ENCODE data around the gene POP7. TPM values are rescaled to one million over a fixed set of nuclear protein-coding genes. Genes with fewer than 3 reads are reported as not detected.
"Not testable (repeated sequence)": the region's sequence is repeated elsewhere in the genome, so short reads cannot be mapped to it uniquely, and the experiment has no call there.

Gene POP7
- total RNA-seq, 1 donor from 2014 or later = 33.4 TPM

GRCh38 chr7:100692578-100692961, 13.4 kb upstream of the POP7 start:
- ATAC-seq = no peak

- peak; percentile 33 for ATAC-seq
Observed at GRCh38 chr7:100693312-100694097, 12.4 kb upstream of the POP7 start.

GRCh38 chr7:100694098-100694745, 11.7 kb upstream of the POP7 start, which contains the start of gene GIGYF1:
Gene GIGYF1, minus strand, starts transcription at chr7:100694250. Its CDS starts 6,012 bp downstream, at chr7:100688238.
- ATAC-seq = peak; percentile 35

- ATAC-seq = no peak
Observed at GRCh38 chr7:100696123-100696521, 9.8 kb upstream of the POP7 start.

GRCh38 chr7:100699018-100699417, 6.9 kb upstream of the POP7 start:
- no peak for ATAC-seq

GRCh38 chr7:100701089-100701488, 4.8 kb upstream of the POP7 start:
- not testable (repeated sequence) for ATAC-seq

GRCh38 chr7:100705320-100705752, 585 bp upstream of the POP7 start:
- ATAC-seq = peak; percentile 58

GRCh38 chr7:100706672-100707311, 871 bp downstream of the POP7 start:
- ATAC-seq = no peak

GRCh38 chr7:100708395-100708794, 2.5 kb downstream of the POP7 start:
- ATAC-seq = no peak

- ATAC-seq = no peak
Observed at GRCh38 chr7:100710452-100710851, 4.5 kb downstream of the POP7 start.

GRCh38 chr7:100711369-100711768, 5.4 kb downstream of the POP7 start:
- no peak for ATAC-seq

GRCh38 chr7:100714725-100715124, 8.8 kb downstream of the POP7 start:
- ATAC-seq = no peak

GRCh38 chr7:100717073-100717472, 11.2 kb downstream of the POP7 start:
- ATAC-seq = not testable (repeated sequence)

GRCh38 chr7:100719523-100720278, 13.8 kb downstream of the POP7 start:
- no peak for ATAC-seq

- ATAC-seq = no peak
Observed at GRCh38 chr7:100720279-100720670, 14.4 kb downstream of the POP7 start, which contains the start of gene EPO. Gene EPO, plus strand, starts transcription at chr7:100720468. Its CDS starts 513 bp downstream, at chr7:100720981.

GRCh38 chr7:100720671-100721504, 15.0 kb downstream of the POP7 start:
- ATAC-seq = peak; percentile 22

GRCh38 chr7:100721505-100721812, 15.5 kb downstream of the POP7 start:
- no peak for ATAC-seq

- ATAC-seq = no peak
Observed at GRCh38 chr7:100722480-100723212, 16.7 kb downstream of the POP7 start.

- ATAC-seq = no peak
Observed at GRCh38 chr7:100723732-100724275, 17.9 kb downstream of the POP7 start.

- ATAC-seq = not testable (repeated sequence)
Observed at GRCh38 chr7:100724364-100724763, 18.4 kb downstream of the POP7 start.
